ENCODE data around the gene WNT5B.
A peak's percentile ranks its signal among the peaks of the same experiment; 100 is the strongest.

Gene WNT5B

GRCh38 chr12:1655225-1655788 lies 26.3 kb downstream of the WNT5B start:
- DNase-seq, result no peak

DNA sequence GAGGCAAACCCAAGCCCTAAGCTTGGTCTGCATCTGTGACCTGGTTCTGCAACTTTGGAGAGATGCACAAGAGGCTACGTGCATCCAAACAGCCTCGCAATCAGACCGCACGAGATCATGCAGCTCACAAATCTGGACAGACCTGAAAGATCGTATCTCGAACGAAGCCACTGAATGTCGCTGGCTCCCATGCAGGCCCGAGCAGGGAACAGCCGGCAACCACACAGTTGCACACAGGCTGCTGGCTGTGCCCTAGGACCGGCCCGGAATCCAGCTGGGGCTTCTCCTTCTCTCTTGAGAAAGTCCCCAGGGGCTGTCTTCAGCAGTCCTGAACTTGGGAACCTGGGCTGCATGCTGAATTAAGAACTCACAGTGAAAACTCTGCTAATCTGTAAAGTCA lies 27.9 kb downstream of the WNT5B start:
- no peak for DNase-seq

DNA sequence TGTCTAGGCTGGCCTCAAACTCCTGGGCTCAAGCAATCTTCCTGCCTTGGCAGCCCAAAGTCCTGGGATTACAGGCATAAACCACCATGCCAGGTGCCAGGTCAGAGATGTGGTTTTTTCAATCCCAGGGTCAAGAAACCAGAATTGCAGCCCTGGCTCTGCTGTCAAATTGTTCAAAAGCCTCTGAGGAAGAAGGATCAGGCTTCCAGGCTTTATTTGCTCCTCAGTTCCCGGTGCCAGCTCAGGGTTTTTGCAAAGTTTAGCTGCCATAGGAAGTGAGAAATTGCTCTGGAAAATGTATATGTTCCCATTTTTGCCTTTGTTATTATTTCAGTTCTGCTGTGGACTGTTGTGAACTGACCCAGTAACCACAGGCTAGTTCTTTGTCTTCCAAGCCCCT lies 28.7 kb downstream of the WNT5B start:
- DNase-seq, result no peak

- peak; percentile 61 for DNase-seq
These were observed 31.5 kb downstream of the WNT5B start for GRCh38 chr12:1660304-1661187.

DNA sequence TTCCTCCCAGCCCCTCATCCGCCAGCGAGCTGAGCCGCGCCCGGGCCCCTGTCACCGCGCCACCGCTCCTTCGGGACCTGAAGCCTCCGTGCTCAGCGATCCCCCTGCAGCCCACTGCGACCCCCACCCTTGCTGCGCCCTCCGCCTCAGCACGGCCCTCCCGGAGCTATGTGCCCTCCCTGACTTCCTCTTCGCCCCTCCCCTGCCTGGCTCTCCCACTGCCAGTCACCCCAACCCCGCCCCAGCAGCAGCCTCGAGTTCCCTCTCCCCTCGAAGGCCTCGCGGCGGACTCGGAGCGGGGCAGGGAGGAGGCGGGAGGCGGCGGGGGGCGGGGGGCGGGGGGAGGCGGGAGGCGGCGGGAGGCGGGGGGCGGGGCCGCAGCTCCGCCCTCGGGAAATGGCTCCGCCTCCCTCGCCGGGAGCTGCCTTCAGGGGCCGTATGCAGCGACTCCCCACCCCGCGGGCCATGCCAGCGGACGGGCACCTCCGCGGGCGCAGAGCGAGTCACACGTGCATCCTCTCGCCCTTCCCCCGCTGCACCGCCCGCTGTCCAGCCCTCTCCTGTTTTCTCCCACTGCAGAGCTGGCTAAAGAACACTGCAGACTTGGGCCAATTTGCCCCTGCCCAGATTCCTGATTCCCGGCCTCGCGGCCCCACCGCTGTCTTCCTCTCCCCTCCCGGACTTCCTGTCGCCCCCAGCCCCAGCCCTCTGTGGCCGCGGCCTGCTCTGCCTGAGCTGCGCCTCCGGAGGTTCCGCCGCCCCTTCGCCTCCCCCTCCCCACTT lies 32.7 kb downstream of the WNT5B start:
- DNase-seq, result peak; percentile 81

DNA sequence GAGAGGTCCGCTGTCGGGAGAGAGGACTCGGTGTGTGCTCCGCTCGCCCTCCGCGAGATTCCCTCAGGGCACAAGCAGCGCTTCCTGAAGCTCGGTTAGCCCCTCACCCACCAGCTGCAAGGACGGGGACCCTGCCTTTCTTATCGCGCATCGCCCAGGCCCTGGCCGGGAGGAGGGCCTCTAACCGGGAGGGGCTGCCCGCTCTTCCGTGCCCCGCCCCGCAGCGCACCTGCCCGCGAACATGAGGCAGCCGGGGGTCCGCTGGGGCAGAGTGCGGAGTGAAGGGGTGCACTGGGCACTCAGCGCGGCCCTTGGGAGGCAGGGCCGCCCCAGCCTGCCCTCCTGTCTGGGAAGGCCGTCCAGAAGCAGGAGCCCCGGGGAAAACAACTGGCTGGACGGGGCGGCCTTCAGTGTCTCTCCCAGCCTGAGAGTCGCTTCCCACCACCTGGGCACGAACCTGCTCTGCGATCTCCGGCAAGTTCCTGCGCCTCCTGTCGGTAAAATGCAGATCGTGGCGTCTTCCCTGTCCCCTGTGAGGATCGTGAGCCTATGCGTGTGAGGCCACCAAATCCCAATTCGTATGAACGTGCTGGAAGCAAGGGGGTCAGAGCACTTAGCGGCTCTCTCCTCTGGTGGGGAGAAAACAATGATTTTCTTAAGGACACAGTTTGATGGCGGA lies 33.9 kb downstream of the WNT5B start:
- DNase-seq, result peak; percentile 39

DNA sequence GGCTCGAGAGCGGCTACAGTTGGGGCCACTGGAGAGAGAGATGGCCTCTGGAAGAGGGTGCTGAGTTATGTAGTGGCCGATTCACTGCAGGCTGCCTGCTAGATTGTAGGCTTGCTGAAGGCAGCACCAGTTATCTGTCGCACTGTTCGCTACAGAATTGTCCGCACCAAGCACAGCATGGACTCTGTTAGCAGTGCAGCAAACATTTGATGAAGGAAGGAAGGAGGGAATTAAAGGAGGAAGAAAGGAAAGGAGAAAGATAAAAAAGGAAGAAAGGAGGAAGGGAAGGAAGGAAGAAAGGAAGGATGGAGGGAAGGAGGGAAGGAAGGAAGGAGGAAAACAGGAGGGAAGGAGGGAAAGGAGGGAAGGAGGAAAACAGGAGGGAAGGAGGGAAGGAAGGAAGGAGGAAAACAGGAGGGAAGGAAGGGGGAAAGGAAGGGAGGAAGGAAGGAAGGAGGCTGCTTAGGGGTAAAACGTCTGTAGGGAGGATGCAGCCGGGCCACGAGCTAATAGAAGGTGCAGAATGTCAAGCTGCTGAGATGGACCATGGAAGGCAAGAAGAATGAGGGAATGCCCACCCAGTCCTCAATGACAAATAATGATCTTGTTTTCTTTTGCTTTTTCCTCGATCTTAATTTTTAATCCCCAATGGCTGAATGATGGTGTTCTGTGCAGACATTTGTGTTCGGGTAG lies 34.6 kb downstream of the WNT5B start:
- DNase-seq, result no peak

DNA sequence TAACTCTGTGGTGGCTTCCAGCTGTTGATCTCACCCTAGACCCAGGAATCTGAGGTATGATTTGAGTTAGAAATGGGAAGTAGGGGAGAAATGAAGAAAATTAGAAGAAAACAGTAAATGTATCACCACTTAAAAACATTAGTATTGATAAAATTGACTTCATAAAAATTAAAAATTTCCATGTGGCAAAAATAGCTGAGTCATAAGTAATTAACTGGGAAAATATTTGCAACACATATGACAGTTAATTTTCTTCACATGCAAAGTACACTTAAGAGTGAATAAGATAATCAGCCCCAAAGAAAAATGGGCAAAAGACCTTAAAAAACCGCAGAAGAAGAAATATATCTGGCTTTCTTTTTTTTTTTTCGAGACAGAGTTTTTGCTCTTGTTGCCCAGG lies 36.3 kb downstream of the WNT5B start:
- DNase-seq, result no peak

DNA sequence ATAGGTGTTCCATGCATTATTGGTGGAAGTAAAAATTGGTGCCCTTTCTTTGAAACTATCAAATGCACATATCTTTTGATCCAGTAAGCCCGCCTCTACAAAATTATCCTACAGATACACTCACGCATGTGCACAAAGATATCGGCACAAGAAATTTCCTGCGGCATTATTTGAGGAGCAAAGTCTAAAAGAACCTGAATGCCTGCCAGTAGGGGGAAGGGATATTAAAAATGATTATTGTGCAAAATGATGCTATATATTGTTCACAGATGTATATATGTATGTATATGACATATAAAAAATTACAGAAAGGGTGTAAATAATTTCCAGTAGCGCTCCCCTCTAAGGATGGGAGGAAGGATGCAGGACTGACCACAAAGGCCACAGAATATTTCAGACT lies 37.2 kb downstream of the WNT5B start:
- no peak for DNase-seq

DNA sequence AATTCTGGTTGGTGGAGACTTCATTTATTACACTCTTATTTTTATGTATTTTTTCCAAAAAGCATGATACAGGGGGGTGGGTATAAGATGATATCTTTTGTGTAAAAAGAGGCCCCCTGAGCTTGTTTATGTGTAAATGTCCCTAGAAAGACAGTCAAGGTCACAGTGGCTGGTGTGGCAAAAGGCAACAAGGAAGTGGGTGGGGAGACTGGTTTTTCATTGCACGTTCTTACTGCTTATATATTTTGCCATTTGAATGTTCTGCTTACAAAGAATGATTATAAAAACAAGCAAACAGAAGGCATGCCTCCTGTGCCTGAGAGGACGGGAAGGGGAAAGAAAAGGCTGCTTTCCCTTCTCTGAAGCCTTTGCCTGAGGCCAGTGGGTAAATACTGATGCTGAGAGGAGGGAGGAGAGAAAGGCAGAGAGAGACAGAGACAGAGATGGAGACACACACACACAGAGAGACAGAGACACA lies 37.7 kb downstream of the WNT5B start:
- no peak for DNase-seq

GRCh38 chr12:1668833-1669543 lies 40.0 kb downstream of the WNT5B start:
- no peak for DNase-seq

GRCh38 chr12:1670358-1671268 lies 41.6 kb downstream of the WNT5B start:
- no peak for DNase-seq

DNA sequence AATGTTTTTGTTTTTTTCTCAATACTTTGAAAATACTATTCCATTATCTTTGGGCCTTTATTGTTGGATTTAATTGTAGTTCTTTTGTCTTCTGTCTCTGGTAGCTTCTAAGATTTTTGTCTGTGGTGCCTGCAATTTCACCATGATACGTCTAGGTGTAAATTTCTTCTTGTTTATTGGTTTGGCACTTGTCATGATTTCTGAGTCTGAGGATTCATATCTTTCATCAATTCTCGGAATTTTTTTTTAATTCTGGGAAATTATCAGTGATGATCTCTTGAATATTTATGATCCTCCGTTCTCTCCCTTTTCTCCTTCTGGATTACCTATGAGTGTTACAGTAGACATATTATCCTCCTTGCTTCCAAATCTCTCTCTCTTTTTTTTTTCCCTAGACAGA lies 47.0 kb downstream of the WNT5B start:
- DNase-seq, result no peak

DNA sequence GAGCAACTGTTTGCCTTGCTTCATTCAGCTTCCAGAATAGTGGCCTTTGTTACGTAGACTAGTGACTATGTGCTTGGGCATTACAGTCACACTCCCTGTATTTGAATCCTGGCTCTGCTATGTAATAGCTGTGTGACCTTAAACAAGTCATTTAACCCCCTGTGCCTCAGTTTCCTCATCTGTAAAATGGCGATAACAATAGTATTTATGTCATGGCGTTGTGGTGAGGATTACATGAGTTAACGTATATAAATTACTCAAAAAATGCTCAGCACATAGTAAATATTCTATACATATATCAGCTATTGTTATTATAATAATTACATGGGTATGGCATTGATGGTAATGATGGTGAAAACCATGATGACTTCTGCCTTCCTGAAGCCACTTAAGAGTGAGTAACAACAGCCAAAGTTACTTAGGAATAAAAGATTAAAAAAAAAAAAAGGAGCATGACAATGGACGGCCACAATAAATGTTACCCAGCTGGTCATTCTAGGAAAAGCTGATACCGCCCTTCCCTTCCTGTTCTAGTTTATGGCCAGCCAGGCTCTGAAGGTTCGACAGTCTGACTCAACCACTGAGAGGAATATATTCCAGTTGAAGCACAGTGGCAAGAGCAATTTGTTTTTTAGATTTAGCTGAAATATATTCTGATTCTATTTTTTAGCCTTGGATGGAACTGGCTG lies 51.9 kb downstream of the WNT5B start:
- DNase-seq, result no peak

GRCh38 chr12:1681493-1681807 lies 52.4 kb downstream of the WNT5B start:
- DNase-seq, result no peak

DNA sequence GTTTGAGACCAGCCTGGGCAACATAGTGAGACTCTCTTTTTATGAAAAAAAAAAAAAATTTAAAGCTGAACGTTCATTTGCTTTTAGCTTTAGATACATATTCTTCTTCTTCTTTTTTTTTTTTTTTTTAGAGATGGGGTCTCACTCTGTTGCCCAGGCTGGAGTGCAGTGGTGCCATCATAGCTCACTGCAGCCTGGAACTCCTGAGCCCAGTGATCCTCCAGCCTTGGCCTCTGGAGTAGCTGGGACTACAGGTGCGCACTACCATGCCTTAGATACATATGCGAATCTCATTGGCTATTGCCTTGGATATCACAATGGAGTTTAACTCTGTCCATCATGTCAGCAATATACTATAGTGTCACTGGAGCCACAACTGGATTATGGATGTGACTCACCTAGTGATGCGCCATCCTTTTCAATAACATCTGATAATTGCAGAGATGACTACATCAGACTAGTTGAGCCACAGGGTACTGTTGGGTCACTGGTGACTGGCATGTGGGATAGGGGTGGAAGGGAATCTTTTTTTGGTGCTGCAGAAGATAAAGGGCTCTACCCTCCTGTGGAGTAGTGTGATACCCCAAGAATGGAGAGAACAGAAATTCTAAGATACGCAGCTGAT lies 59.2 kb downstream of the WNT5B start:
- no peak for DNase-seq

DNA sequence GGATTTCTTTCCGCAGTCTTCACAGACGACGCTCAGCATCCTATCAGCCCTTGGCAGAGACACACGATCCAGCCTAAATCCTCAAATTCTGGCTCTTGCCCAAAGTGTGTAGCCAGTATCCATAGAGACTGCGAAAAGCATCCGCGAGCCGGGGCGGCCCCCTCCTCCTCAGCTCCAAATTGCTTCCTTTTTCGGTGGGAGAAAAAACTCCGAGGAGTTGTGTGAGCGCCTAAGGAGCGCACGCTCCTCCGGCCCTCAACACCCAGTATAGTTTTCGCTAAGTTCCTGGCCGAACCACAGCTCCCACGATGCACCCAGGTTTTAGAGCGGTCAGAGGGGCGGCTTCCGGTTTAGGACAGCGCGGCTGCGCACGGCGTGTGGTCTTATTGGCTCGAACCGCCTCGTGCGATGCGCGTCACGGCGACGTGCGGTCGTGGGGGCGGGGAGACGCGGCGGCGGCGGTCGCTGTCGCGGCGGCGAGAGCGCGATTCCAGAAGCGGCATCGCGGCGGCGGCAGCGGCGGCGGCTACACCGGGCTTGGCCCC lies 61.6 kb downstream of the WNT5B start, which contains the start of gene ADIPOR2:
TSS of gene ADIPOR2 (plus strand) at position 493 of the 545 bp plus-strand sequence. CDS start 63,274 bp downstream, outside the sequence.
- DNase-seq, result peak; percentile 88

DNA sequence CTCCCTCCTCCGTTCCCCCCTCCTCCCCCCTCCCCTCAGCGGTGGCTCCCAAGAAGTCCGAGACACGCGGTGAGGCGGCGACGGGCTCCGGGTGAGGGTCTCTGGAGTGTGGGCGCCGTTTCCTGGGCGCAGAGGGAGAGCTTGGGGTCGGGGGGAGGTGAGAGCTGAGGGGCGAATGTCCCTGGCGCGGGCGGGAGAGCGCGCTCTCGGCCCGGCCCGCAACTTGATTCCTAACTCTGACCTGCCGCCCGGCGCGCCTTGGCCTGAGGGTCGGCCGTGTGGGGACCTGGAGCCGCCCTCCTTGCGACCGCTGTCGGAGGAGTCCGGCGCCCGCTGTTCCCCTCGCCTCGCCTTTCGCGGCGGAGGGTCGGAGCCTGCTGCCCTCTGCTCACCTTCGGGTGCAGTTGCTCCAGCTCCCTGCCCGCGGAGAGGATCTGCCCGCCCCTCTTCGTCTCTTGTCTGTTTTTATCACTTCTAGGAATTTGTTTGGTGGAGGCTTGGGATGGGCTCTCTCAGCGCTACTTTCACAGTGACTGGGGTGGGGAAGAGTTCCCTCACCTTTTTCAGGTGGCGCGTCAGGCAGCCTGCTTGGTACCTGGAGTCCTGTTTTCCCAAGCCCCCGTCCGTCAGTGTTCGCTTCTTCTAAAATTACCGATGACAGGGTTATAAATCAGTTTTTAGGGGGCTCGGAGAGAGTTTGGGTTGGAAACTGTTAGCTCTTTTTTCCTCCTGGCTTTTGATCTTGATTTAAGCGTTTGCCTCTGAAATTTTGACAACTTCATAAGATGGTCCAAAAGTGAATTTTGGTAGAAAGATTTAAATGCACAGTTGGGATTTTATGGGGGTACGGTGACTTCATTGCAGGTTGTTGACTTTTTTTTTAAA lies 62.3 kb downstream of the WNT5B start:
- no peak for DNase-seq
